ENCODE data around the gene ZSCAN23. TPM values are rescaled to one million over a fixed set of nuclear protein-coding genes. Genes with fewer than 3 reads are reported as not detected.

The ZSCAN23 gene
- total and polyA plus RNA-seq, 2 of the 8 experiments (the other 6 are each of a cell fraction or from before 2014, with no cell fraction given) = 0.74 to 5.3 TPM

- H3K4me1 ChIP-seq (replicated peaks in 1 of 4; ENCODE audit: control insufficient read depth in 3 of 4, insufficient read depth in 4 of 4, low read length in 3 of 4) = peaks cover 0 to 3% (median under 1%) of the 10 kb centered on the region in 4 experiments; a peak in 2 of 7 replicates
- no peak overlapping the region for H2BK5ac ChIP-seq (ENCODE audit: low read depth, low read length)
- no peak overlapping the region for H4K5ac ChIP-seq (ENCODE audit: insufficient read length, low read depth, low read length)
- peaks cover 6% of the 10 kb centered on the region for H3K23me2 ChIP-seq (ENCODE audit: low read depth, low read length)
- H3K4ac ChIP-seq (replicated peaks; ENCODE audit: insufficient read length, low read depth, low read length) = no peak overlapping the region
- H3K79me1 ChIP-seq (ENCODE audit: low read depth, low read length) = no peaks in the 10 kb centered on the region
- no peak overlapping the region for H3K4me2 ChIP-seq (ENCODE audit: insufficient read depth in 1 of 2, low read depth in 2 of 2, low read length in 2 of 2)
- no peak overlapping the region for H2BK20ac ChIP-seq (ENCODE audit: low read length)
- H3K4me3 ChIP-seq (ENCODE audit: extremely low read depth in 1 of 4, insufficient read depth in 2 of 4, low read depth in 3 of 4, low read length in 4 of 4) = no peak overlapping the region
- ChIA-PET CTCF (ENCODE audit: partially characterized antibody) (no interaction called here), POLR2A (ENCODE audit: partially characterized antibody) (no interaction called here)
- H3K18ac ChIP-seq (ENCODE audit: extremely low read depth, low read length) = no peak overlapping the region
- H2AFZ ChIP-seq (ENCODE audit: low read length) = no peak overlapping the region
- no peaks in the 10 kb centered on the region for H3K79me2 ChIP-seq (ENCODE audit: control insufficient read depth in 1 of 2, insufficient read depth in 2 of 2, low read length in 2 of 2)
- DNase-seq (ENCODE audit: low read depth in 1 of 2, low spot score in 2 of 2) (no peak), FAIRE-seq (no peak)
- H3K36me3 ChIP-seq (ENCODE audit: control insufficient read depth in 2 of 4, insufficient read depth in 4 of 4, low read length in 3 of 4) = no peaks in the 10 kb centered on the region
- no peak overlapping the region for H2BK15ac ChIP-seq (ENCODE audit: low read length)
- no peaks in the 10 kb centered on the region for H4K20me1 ChIP-seq (replicated peaks in 1 of 2; ENCODE audit: control insufficient read depth in 1 of 2, insufficient read depth in 2 of 2, low read length in 2 of 2)
- TF ChIP-seq TBP (IDR thresholded peaks at IDR 0.05; ENCODE audit: low read depth, low read length) (no peak), PHF8 (conservative IDR thresholded peaks at IDR 0.05; ENCODE audit: low read depth, low read length) (no peak), HDAC2 (IDR thresholded peaks at IDR 0.05; ENCODE audit: borderline replicate concordance in 1 of 2, low read depth in 2 of 2, low read length in 2 of 2) (no peak), CHD2 (IDR thresholded peaks at IDR 0.05; ENCODE audit: low read length) (no peak), SIRT6 (IDR thresholded peaks at IDR 0.05; ENCODE audit: low read length) (no peak)
- 91% methylated on average over 3 of the region's 3 CpGs; no CpG with 5 or more reads in 1 of the 2 experiments for WGBS, 2 experiments (ENCODE audit: extremely low coverage in 1 of 2, insufficient coverage in 1 of 2, insufficient read length in 1 of 2, insufficient replicate concordance in 2 of 2, low coverage in 1 of 2, low lambda C conversion rate in 2 of 2, missing lambda C conversion rate in 1 of 2)
- no peak overlapping the region for H3K14ac ChIP-seq (ENCODE audit: insufficient read length)
- no peak overlapping the region for H3K56ac ChIP-seq (replicated peaks; ENCODE audit: insufficient read length, low read depth, low read length)
- H3K27me3 ChIP-seq (replicated peaks in 1 of 4; ENCODE audit: control insufficient read depth in 3 of 4, extremely low read depth in 1 of 4, insufficient read depth in 3 of 4, low read length in 3 of 4) = no peaks in the 10 kb centered on the region; a peak in 2 of 7 replicates
- no peak overlapping the region for H4K91ac ChIP-seq (replicated peaks; ENCODE audit: insufficient read length, low read length)
- H2BK120ac ChIP-seq (replicated peaks; ENCODE audit: low read depth, low read length) = no peak overlapping the region
- H3K27ac ChIP-seq (ENCODE audit: low read depth, low read length) = no peak overlapping the region
- no peak overlapping the region for H3K9ac ChIP-seq (replicated peaks in 1 of 4; ENCODE audit: extremely low read depth in 1 of 4, low read depth in 3 of 4, low read length in 3 of 4)
- H2AK5ac ChIP-seq (ENCODE audit: low read depth, low read length) = no peak overlapping the region
- H3K23ac ChIP-seq (ENCODE audit: insufficient read length) = no peak overlapping the region
- H4K8ac ChIP-seq (ENCODE audit: extremely low read depth, insufficient read depth, low read length) = no peak overlapping the region
- H2BK12ac ChIP-seq (ENCODE audit: low read depth, low read length) = no peak overlapping the region
- no peaks in the 10 kb centered on the region for H3K9me3 ChIP-seq (ENCODE audit: insufficient read depth in 2 of 2, low read depth in 1 of 2, low read length in 1 of 2)
Measured at GRCh38 chr6:28485482-28485881, 42.2 kb upstream of the ZSCAN23 start.

Measured in H1 (cell line).